ENCODE results near the gene TACO1. TPM values are rescaled to one million over a fixed set of nuclear protein-coding genes. Genes with fewer than 3 reads are reported as not detected.

TACO1 gene
- 20.0 TPM for total RNA-seq

GRCh38 chr17:63600569-63601438, at the start of gene TACO1:
Gene TACO1 (plus strand): TSS chr17:63600895. CDS start chr17:63601084, 189 bp downstream.
- peak; percentile 73 for DNase-seq (ENCODE audit: low spot score)

- no peak for DNase-seq (ENCODE audit: low spot score)
Observed at GRCh38 chr17:63552211-63552610, 48.5 kb upstream of the TACO1 start.

- no peak for DNase-seq (ENCODE audit: low spot score)
Observed at GRCh38 chr17:63555500-63556156, 45.1 kb upstream of the TACO1 start.

- no peak for DNase-seq (ENCODE audit: low spot score)
Observed at GRCh38 chr17:63557416-63557815, 43.3 kb upstream of the TACO1 start.

- DNase-seq (ENCODE audit: low spot score) = no peak
Observed at GRCh38 chr17:63558441-63558840, 42.3 kb upstream of the TACO1 start.

GRCh38 chr17:63561819-63562218, 38.9 kb upstream of the TACO1 start:
- no peak for DNase-seq (ENCODE audit: low spot score)

GRCh38 chr17:63563339-63563738, 37.4 kb upstream of the TACO1 start:
- no peak for DNase-seq (ENCODE audit: low spot score)

- DNase-seq (ENCODE audit: low spot score) = no peak
Observed at GRCh38 chr17:63564562-63564961, 36.1 kb upstream of the TACO1 start.

- DNase-seq (ENCODE audit: low spot score) = no peak
Observed at GRCh38 chr17:63567229-63567628, 33.5 kb upstream of the TACO1 start.

GRCh38 chr17:63568563-63568962, 32.1 kb upstream of the TACO1 start:
- DNase-seq (ENCODE audit: low spot score) = no peak

GRCh38 chr17:63571632-63572310, 28.9 kb upstream of the TACO1 start:
- DNase-seq (ENCODE audit: low spot score) = no peak

GRCh38 chr17:63573634-63574033, 27.1 kb upstream of the TACO1 start:
- DNase-seq (ENCODE audit: low spot score) = no peak

GRCh38 chr17:63578027-63578768, 22.5 kb upstream of the TACO1 start:
- DNase-seq (ENCODE audit: low spot score) = no peak

GRCh38 chr17:63578769-63579111, 22.0 kb upstream of the TACO1 start:
- no peak for DNase-seq (ENCODE audit: low spot score)

- no peak for DNase-seq (ENCODE audit: low spot score)
Observed at GRCh38 chr17:63579633-63580032, 21.1 kb upstream of the TACO1 start.

- DNase-seq (ENCODE audit: low spot score) = no peak
Observed at GRCh38 chr17:63587770-63588169, 12.9 kb upstream of the TACO1 start.

- no peak for DNase-seq (ENCODE audit: low spot score)
Observed at GRCh38 chr17:63588797-63589196, 11.9 kb upstream of the TACO1 start.

GRCh38 chr17:63589646-63590045, 11.0 kb upstream of the TACO1 start:
- no peak for DNase-seq (ENCODE audit: low spot score)

GRCh38 chr17:63592797-63593196, 7.9 kb upstream of the TACO1 start:
- DNase-seq (ENCODE audit: low spot score) = no peak

- no peak for DNase-seq (ENCODE audit: low spot score)
Observed at GRCh38 chr17:63595132-63595531, 5.6 kb upstream of the TACO1 start.

GRCh38 chr17:63596856-63597586, 3.7 kb upstream of the TACO1 start:
- no peak for DNase-seq (ENCODE audit: low spot score)

Measured in mucosa of gallbladder (tissue), 1 donor.